ENCODE results near the gene HBA2.
"Not testable (repeated sequence)": the region's sequence is repeated elsewhere in the genome, so short reads cannot be mapped to it uniquely, and the experiment has no call there.

The HBA2 gene

GRCh38 chr16:154217-155030, 18.3 kb upstream of the HBA2 start:
- DNase-seq (ENCODE audit: low read depth), result no peak
- H3K4me3 ChIP-seq (ENCODE audit: low read depth, low read length), result peak overlapping the region; percentile 54

GRCh38 chr16:155031-155398, 17.7 kb upstream of the HBA2 start:
- H3K4me3 ChIP-seq (ENCODE audit: low read depth, low read length), result peak overlapping the region; percentile 54
- DNase-seq (ENCODE audit: low read depth), result no peak

DNA sequence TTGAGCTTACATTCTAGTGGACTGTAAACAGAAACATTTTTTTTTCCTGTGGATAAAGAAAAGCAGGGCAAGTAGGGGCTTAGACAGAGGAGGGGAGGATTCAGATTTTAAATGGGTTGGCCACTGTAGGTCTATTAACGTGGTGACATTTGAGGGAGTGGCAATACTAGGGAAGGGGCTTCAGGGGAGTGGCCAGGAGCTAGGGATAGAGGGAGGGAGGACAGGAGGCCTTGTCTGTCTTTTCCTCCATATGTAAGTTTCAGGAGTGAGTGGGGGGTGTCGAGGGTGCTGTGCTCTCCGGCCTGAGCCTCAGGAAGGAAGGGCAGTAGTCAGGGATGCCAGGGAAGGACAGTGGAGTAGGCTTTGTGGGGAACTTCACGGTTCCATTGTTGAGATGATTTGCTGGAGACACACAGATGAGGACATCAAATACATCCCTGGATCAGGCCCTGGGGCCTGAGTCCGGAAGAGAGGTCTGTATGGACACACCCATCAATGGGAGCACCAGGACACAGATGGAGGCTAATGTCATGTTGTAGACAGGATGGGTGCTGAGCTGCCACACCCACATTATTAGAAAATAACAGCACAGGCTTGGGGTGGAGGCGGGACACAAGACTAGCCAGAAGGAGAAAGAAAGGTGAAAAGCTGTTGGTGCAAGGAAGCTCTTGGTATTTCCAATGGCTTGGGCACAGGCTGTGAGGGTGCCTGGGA, 13.4 kb upstream of the HBA2 start:
- no peak for DNase-seq (ENCODE audit: low read depth)
- no peak overlapping the region for H3K4me3 ChIP-seq (ENCODE audit: low read depth, low read length)

DNA sequence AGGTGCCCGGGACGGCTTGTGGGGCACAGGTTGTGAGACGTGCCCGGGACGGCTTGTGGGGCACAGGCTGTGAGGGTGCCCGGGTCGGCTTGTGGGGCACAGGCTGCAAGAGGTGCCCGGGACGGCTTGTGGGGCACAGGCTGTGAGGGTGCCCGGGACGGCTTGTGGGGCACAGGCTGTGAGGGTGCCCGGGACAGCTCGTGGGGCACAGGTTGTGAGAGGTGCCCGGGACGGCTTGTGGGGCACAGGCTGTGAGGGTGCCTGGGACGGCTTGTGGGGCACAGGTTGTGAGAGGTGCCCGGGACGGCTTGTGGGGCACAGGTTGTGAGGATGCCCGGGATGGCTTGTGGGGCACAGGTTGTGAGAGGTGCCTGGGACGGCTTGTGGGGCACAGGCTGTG, 12.4 kb upstream of the HBA2 start:
- not testable (repeated sequence) for H3K4me3 ChIP-seq (ENCODE audit: low read depth, low read length); DNase-seq (ENCODE audit: low read depth)

DNA sequence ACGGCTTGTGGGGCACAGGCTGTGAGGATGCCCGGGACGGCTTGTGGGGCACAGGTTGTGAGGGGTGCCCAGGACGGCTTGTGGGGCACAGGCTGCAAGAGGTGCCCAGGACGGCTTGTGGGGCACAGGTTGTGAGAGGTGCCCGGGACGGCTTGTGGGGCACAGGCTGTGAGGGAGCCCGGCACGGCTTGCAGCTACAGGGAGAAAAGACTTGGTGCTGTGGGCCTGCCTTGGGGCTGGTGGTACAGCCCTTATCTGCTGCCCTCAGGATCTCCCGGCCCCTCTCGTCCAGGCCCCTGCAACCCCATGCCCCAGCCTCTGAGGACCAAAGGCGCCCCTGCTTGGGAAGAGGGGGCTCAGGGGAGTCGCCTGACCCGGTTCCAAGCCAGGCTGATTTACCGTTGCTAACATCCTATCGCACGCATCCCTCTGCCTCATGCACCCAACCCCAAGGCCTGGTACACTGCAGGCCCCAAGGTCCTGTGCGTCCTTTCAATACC, 11.9 kb upstream of the HBA2 start:
- H3K4me3 ChIP-seq (ENCODE audit: low read depth, low read length), result no peak overlapping the region
- no peak for DNase-seq (ENCODE audit: low read depth)

DNA sequence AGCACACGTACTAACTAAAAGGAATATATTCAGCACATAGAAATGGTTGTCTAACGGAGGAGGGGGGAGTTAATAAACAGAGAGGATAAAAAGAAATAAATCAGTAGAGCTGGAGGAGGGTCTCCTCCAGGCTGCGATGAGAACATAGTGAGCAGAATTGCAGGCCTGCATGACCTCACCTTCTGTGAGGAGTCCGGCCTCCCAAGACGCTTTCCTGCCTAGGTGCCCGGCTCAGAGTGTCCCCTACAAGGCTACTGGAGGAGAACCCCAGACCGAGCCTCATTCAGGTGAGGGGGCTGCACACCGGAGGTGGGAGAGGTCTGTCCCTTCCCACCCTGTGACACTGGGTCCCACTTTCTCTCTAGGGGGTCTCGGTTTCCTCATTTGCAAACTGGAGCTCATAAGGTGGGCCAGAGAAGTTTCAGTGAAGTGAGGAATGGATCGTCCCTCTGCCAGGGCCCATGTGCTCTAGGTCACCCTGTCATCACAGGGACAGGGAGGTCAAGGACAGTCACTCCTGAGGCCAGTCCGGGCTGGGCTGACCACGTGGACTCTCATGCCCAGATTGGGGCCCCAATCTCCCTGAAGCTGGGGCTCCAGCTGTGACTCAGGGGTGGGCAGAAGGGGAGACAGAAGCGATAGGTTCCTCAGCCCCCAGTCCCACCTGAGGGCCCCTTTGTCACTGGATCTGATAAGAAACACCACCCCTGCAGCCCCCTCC, 10.2 kb upstream of the HBA2 start:
- DNase-seq (ENCODE audit: low read depth), result no peak
- H3K4me3 ChIP-seq (ENCODE audit: low read depth, low read length), result no peak overlapping the region

GRCh38 chr16:163139-163538, 9.5 kb upstream of the HBA2 start:
- not testable (repeated sequence) for H3K4me3 ChIP-seq (ENCODE audit: low read depth, low read length); DNase-seq (ENCODE audit: low read depth)

- DNase-seq (ENCODE audit: low read depth); H3K4me3 ChIP-seq (ENCODE audit: low read depth, low read length): not testable (repeated sequence)
Observed at GRCh38 chr16:163696-164095, 9.0 kb upstream of the HBA2 start.

- DNase-seq (ENCODE audit: low read depth); H3K4me3 ChIP-seq (ENCODE audit: low read depth, low read length): not testable (repeated sequence)
Observed at GRCh38 chr16:164134-164823, 8.4 kb upstream of the HBA2 start.

DNA sequence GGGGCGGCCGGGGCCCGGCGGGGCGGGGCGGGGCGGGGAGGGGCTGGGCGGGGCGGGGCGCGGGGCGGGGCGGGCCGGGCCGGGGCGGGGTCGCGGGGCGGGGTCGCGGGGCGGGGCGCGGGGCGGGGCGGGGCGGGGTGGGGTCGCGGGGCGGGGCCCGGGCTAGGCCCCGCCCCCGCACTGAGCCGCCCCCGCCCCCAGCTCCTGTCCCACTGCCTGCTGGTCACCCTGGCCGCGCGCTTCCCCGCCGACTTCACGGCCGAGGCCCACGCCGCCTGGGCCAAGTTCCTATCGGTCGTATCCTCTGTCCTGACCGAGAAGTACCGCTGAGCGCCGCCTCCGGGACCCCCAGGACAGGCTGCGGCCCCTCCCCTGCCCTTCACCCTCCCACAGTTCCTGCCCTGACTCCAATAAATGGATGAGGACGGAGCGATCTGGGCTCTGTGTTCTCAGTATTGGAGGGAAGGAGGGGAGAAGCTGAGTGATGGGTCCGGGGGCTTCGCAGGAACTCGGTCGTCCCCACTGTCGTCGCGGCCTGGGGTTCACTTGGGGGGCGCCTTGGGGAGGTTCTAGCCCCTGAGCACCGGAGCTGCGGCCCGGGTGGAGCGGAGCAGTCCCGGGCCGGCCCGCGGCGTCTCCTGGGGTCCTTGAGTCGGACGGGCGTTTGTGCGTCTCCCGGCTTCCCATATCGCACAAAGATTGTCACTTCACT, 7.7 kb upstream of the HBA2 start:
- peak overlapping the region; percentile 32 for H3K4me3 ChIP-seq (ENCODE audit: low read depth, low read length)

DNA sequence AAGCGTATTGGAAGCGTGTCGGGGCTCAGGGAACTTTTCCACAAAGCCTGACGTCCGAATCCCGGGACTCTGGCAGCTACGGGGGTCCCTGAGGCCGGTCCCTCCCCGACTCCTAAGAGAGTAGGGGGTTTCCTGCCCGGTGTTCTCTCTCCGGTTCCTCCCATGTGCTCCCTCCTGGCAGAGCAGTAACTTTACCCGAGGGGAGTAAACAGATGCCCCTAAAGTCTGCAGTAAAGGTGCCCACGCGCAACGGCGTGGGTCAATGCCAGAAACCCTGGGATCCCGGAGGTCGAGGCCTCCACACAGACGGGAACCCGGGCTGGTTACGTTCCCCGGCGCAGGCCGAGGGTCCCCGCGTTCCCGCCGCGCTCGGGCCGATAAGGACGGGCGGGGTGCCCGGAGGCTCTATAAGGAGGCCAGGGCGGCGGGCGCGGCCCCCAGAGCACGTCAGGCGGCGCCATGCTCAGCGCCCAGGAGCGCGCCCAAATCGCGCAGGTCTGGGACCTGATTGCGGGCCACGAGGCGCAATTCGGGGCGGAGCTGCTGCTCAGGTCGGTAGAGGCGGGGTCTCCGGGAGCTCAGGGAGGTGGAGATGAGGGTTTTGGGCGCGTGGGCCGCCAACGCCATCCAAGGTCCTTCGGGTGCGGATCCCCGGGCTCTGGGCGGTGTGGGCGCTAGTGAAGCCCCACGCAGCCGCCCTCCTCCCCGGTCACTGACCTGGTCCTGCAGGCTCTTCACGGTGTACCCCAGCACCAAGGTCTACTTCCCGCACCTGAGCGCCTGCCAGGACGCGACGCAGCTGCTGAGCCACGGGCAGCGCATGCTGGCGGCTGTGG, 6.9 kb upstream of the HBA2 start, which contains the start of gene HBM:
Gene HBM (plus strand): TSS at position 440 of the 836 bp plus-strand sequence. CDS start 20 bp downstream, at position 460.
- DNase-seq (ENCODE audit: low read depth), result no peak
- H3K4me3 ChIP-seq (ENCODE audit: low read depth, low read length), result peak within 1 kb of the TSS; percentile 32

More for the DNA sequence above, 7.7 kb upstream of the HBA2 start:
- DNase-seq (ENCODE audit: low read depth), result no peak

GRCh38 chr16:166375-167121, 6.1 kb upstream of the HBA2 start:
- no peak overlapping the region for H3K4me3 ChIP-seq (ENCODE audit: low read depth, low read length)
- no peak for DNase-seq (ENCODE audit: low read depth)

GRCh38 chr16:167122-167690, 5.5 kb upstream of the HBA2 start:
- no peak overlapping the region for H3K4me3 ChIP-seq (ENCODE audit: low read depth, low read length)
- no peak for DNase-seq (ENCODE audit: low read depth)

DNA sequence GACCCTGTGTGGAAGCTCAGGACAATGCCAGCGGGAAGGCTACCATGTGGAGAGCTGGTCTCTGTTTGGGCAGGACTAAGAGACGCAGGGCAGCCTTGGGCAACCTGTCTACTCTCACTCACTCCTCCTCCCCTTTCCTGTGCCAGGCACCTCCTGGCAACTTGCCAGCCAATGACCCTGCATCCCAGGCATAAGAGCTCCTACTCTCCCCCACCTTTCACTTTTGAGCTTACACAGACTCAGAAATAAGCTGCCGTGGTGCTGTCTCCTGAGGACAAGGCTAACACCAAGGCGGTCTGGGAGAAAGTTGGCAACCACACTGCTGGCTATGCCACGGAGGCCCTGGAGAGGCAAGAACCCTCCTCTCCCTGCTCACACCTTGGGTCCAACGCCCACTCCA, 4.3 kb upstream of the HBA2 start:
- no peak overlapping the region for H3K4me3 ChIP-seq (ENCODE audit: low read depth, low read length)
- no peak for DNase-seq (ENCODE audit: low read depth)

- DNase-seq (ENCODE audit: low read depth), result no peak
- no peak overlapping the region for H3K4me3 ChIP-seq (ENCODE audit: low read depth, low read length)
Observed at GRCh38 chr16:169014-169413, 3.7 kb upstream of the HBA2 start.

DNA sequence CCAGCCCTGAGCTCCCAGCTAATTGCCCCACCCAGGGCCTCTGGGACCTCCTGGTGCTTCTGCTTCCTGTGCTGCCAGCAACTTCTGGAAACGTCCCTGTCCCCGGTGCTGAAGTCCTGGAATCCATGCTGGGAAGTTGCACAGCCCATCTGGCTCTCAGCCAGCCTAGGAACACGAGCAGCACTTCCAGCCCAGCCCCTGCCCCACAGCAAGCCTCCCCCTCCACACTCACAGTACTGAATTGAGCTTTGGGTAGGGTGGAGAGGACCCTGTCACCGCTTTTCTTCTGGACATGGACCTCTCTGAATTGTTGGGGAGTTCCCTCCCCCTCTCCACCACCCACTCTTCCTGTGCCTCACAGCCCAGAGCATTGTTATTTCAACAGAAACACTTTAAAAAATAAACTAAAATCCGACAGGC, 2.6 kb upstream of the HBA2 start:
- not testable (repeated sequence) for H3K4me3 ChIP-seq (ENCODE audit: low read depth, low read length); DNase-seq (ENCODE audit: low read depth)

DNA sequence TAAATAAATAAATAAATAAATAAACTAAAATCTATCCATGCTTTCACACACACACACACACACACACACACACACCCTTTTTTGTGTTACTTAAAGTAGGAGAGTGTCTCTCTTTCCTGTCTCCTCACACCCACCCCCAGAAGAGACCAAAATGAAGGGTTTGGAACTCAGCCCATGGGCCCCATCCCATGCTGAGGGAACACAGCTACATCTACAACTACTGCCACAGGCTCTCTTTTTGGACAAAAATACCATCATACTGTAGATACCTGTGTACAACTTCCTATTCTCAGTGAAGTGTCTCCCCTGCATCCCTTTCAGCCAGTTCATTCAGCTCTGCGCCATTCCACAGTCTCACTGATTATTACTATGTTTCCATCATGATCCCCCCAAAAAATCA, 1.9 kb upstream of the HBA2 start:
- no peak for DNase-seq (ENCODE audit: low read depth)

More for the DNA sequence above, 1.9 kb upstream of the HBA2 start:
- no peak overlapping the region for H3K4me3 ChIP-seq (ENCODE audit: low read depth, low read length)
